Neural crest cell (in vitro differentiated cells): ENCODE measurements around the gene CDKN1A. TPM values are rescaled to one million over a fixed set of nuclear protein-coding genes. Genes with fewer than 3 reads are reported as not detected.

Source experiments
- DNase-seq: peaks from one replicate; pipeline ENCODE4 v3.0.0; 2021; ENCODE audit warnings: low read depth, mixed read lengths, low spot score
- H3K27ac Mint-ChIP-seq: one replicate; pipeline ENCODE4 v1.8.0; 2021; ENCODE audit warnings: mild to moderate bottlenecking, mixed read lengths; ENCODE audit not compliant: unreplicated experiment
- H3K27me3 Mint-ChIP-seq: 2 replicates; pipeline ENCODE4 v1.8.0; 2021; ENCODE audit warnings: low read depth, mild to moderate bottlenecking, mixed read lengths
- H3K36me3 Mint-ChIP-seq: 2 replicates; pipeline ENCODE4 v1.8.0; 2021; ENCODE audit warnings: low read depth, mild to moderate bottlenecking, mixed read lengths
- H3K4me1 Mint-ChIP-seq: 2 replicates; pipeline ENCODE4 v1.8.0; 2021; ENCODE audit warnings: mixed read lengths
- H3K4me3 Mint-ChIP-seq: one replicate; pipeline ENCODE4 v1.8.0; 2021; ENCODE audit warnings: mild to moderate bottlenecking, mixed read lengths
- H3K9me3 Mint-ChIP-seq: 2 replicates; pipeline ENCODE4 v1.8.0; 2021; ENCODE audit warnings: mixed read lengths
- total RNA-seq: library from RNA; stranded (reverse); gene quantifications from 2 replicates; pipeline ENCODE4 v1.2.1, GENCODE V29; 2021
- TF ChIP-seq, protein P1 (sequence below): fragments of 200-600 bp; sonication (generic); conservative IDR thresholded peaks from 2 replicates; pipeline ENCODE4 v1.5.0; 2021; ENCODE audit warnings: antibody characterized with exemption, mild to moderate bottlenecking

Gene CDKN1A
- total RNA-seq, 1 donor from 2014 or later = 12.5 TPM

DNA sequence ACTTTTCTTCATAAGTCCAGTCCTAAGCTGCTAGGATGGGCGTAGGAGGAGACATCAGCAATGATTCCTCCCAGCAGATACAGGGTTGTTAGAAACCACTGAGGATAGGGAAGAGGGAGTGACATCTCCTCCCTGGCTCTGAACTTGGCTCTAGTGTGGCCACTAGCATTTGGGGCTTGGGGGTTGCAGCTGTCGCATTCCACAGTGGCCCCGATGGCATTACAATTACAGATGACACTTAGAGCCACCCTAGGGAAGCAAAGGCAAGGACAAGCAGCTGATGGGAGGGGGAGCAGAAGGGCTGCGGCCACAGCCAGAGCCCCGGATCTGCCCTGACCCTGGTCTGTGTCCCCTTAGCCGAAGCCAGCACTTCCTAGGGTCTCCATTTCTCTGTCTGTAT lies 9.5 kb upstream of the CDKN1A start:
- DNase-seq = no peak
- no peaks in the 10 kb centered on the region for H3K27me3 Mint-ChIP-seq
- no peak overlapping the region for H3K4me3 Mint-ChIP-seq
- H3K4me1 Mint-ChIP-seq = peaks cover 25% of the 10 kb centered on the region
- TF ChIP-seq, protein P1, sequence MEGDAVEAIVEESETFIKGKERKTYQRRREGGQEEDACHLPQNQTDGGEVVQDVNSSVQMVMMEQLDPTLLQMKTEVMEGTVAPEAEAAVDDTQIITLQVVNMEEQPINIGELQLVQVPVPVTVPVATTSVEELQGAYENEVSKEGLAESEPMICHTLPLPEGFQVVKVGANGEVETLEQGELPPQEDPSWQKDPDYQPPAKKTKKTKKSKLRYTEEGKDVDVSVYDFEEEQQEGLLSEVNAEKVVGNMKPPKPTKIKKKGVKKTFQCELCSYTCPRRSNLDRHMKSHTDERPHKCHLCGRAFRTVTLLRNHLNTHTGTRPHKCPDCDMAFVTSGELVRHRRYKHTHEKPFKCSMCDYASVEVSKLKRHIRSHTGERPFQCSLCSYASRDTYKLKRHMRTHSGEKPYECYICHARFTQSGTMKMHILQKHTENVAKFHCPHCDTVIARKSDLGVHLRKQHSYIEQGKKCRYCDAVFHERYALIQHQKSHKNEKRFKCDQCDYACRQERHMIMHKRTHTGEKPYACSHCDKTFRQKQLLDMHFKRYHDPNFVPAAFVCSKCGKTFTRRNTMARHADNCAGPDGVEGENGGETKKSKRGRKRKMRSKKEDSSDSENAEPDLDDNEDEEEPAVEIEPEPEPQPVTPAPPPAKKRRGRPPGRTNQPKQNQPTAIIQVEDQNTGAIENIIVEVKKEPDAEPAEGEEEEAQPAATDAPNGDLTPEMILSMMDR = no peak
- H3K9me3 Mint-ChIP-seq = no peaks in the 10 kb centered on the region
- no peaks in the 10 kb centered on the region for H3K36me3 Mint-ChIP-seq
- H3K27ac Mint-ChIP-seq = no peak overlapping the region

DNA sequence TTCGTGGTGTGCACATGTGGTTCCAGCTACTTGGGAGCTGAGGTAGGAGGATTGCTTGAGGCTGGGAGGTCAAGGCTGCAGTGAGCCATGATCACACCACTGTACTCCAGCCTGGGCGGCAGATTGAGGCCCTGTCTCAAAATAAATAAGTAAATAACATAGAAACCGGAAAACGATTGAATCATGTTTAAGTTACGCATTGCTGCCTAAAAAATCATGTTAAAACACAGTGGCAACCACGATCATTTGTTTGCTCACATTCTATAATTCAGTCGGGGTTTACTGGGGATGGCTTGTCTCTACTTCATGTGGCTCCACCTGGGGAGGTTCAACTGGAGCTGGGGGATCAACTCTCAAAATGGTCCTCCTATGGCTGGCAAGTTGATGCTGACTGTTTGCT lies 8.2 kb upstream of the CDKN1A start:
- Mint-ChIP-seq H3K9me3 (no peaks in the 10 kb centered on the region), H3K27me3 (no peaks in the 10 kb centered on the region), H3K27ac (no peak overlapping the region), H3K4me3 (no peak overlapping the region), H3K36me3 (no peaks in the 10 kb centered on the region), H3K4me1 (peaks cover 25% of the 10 kb centered on the region)
- DNase-seq = no peak
- TF ChIP-seq, protein P1 = no peak

DNA sequence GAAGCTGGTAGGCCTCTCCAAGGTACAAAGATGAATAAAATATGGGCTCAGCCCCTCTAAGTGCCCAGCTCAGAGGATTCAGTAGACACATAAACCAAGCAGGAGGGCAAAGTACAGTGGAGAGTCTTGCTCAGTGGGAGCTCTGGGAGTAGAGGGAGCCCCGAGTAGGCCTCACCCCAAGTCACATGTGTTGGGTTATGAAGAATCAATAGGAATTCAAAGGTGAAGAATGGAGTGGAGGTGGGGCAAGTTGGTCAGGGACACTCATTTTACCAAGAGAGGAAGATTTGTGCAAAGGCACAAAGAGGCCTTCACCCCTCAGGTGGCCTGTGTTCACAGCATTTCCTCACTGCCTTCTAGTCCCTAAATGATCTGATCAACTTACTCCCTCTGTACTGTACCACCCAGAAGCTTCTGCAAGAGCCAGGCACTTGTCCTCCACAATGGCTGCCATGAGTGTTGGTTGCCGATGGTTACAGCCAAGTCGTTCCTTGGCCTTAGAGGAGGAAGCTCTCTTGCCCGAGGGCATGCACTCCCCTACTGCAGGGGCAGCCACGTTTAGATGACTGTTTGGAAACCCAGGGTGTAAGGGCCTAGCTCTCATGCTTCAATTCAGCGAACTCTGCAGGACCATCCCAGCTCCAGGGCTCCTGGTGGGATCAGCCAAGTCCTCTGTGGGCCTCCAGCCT lies 6.7 kb upstream of the CDKN1A start:
- Mint-ChIP-seq H3K27me3 (no peaks in the 10 kb centered on the region), H3K36me3 (no peaks in the 10 kb centered on the region), H3K4me3 (no peak overlapping the region), H3K4me1 (peaks cover 27% of the 10 kb centered on the region), H3K9me3 (no peaks in the 10 kb centered on the region), H3K27ac (no peak overlapping the region)
- no peak for DNase-seq
- TF ChIP-seq, protein P1 = no peak

DNA sequence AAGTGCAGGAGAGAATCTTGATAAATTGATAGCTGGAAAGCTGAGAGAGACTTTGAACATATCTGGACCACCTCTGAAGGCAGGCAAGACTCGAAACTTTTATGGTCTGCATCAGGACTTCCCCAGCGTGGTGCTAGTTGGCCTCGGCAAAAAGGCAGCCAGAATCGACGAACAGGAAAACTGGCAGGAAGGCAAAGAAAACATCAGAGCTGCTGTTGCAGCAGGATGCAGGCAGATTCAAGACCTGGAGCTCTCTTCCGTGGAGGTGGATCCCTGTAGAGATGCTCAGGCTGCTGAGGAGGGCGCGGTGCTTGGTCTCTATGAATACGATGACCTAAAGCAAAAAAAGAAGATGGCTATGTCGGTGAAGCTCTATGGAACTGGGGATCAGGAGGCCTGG lies 4.6 kb upstream of the CDKN1A start:
- TF ChIP-seq, protein P1 = no peak
- H3K9me3 Mint-ChIP-seq = no peaks in the 10 kb centered on the region
- H3K27me3 Mint-ChIP-seq = peaks cover 19% of the 10 kb centered on the region
- H3K27ac Mint-ChIP-seq = no peak overlapping the region
- H3K36me3 Mint-ChIP-seq = no peaks in the 10 kb centered on the region
- no peak overlapping the region for H3K4me3 Mint-ChIP-seq
- no peak for DNase-seq
- peaks cover 31% of the 10 kb centered on the region for H3K4me1 Mint-ChIP-seq

DNA sequence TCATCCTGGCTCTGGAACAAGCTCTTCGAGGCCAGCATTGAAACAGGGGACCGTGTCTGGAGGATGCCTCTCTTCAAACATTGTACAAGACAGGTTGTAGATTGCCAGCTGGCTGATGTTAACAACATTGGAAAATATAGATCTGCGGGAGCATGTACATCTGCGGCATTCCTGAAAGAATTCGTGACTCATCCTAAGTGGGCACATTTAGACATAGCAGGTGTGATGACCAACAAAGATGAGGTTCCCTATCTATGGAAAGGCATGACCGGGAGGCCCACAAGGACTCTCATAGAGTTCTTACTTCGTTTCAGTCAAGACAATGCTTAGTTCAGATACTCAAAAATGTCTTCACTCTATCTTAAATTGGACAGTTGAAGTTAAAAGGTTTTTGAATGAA lies 3.6 kb upstream of the CDKN1A start:
- H3K4me1 Mint-ChIP-seq = peaks cover 34% of the 10 kb centered on the region
- no peak overlapping the region for H3K4me3 Mint-ChIP-seq
- no peak overlapping the region for H3K27ac Mint-ChIP-seq
- H3K36me3 Mint-ChIP-seq = no peaks in the 10 kb centered on the region
- H3K9me3 Mint-ChIP-seq = no peaks in the 10 kb centered on the region
- no peak for DNase-seq
- peaks cover 25% of the 10 kb centered on the region for H3K27me3 Mint-ChIP-seq
- TF ChIP-seq, protein P1 = no peak
